Cortex of kidney (tissue), 1 donor: ENCODE measurements around the gene POU5F1.
"Not testable (repeated sequence)": the region's sequence is repeated elsewhere in the genome, so short reads cannot be mapped to it uniquely, and the experiment has no call there.

Experiments used
- DNase-seq: peaks from one replicate; lab custom pipeline; 2025; lab: John Stamatoyannopoulos, UW

POU5F1 gene

GRCh38 chr6:31190488-31190887 lies 20.0 kb upstream of the POU5F1 start:
- no peak for DNase-seq

GRCh38 chr6:31189223-31189622 lies 18.7 kb upstream of the POU5F1 start:
- not testable (repeated sequence) for DNase-seq

GRCh38 chr6:31187780-31188194 lies 17.3 kb upstream of the POU5F1 start:
- no peak for DNase-seq

GRCh38 chr6:31186052-31186734 lies 15.7 kb upstream of the POU5F1 start:
- no peak for DNase-seq

GRCh38 chr6:31185695-31186051 lies 15.2 kb upstream of the POU5F1 start:
- DNase-seq, result not testable (repeated sequence)

GRCh38 chr6:31183859-31184258 lies 13.4 kb upstream of the POU5F1 start:
- not testable (repeated sequence) for DNase-seq

- not testable (repeated sequence) for DNase-seq
Observed at GRCh38 chr6:31183287-31183686, 12.8 kb upstream of the POU5F1 start.

GRCh38 chr6:31180500-31180899 lies 10.0 kb upstream of the POU5F1 start:
- no peak for DNase-seq

- no peak for DNase-seq
Observed at GRCh38 chr6:31179896-31180295, 9.4 kb upstream of the POU5F1 start.

- no peak for DNase-seq
Observed at GRCh38 chr6:31179042-31179386, 8.5 kb upstream of the POU5F1 start.

- no peak for DNase-seq
Observed at GRCh38 chr6:31178143-31179041, 7.9 kb upstream of the POU5F1 start.

GRCh38 chr6:31175971-31176370 lies 5.5 kb upstream of the POU5F1 start:
- DNase-seq, result no peak

GRCh38 chr6:31174378-31174777 lies 3.9 kb upstream of the POU5F1 start:
- no peak for DNase-seq

GRCh38 chr6:31173406-31173805 lies 2.9 kb upstream of the POU5F1 start:
- DNase-seq, result no peak

- DNase-seq, result no peak
Observed at GRCh38 chr6:31172973-31173384, 2.5 kb upstream of the POU5F1 start.

GRCh38 chr6:31171931-31172905 lies 1.7 kb upstream of the POU5F1 start:
- no peak for DNase-seq

- no peak for DNase-seq
Observed at GRCh38 chr6:31170987-31171671, 647 bp upstream of the POU5F1 start.

- DNase-seq, result not testable (repeated sequence)
Observed at GRCh38 chr6:31169858-31170599, 453 bp downstream of the POU5F1 start.

GRCh38 chr6:31169123-31169857 lies 1.2 kb downstream of the POU5F1 start:
- DNase-seq, result no peak

GRCh38 chr6:31168606-31169005 lies 1.9 kb downstream of the POU5F1 start:
- DNase-seq, result no peak
